Cardiac muscle cell (in vitro differentiated cells and primary cell): ENCODE data around the gene TBC1D8B. TPM values are rescaled to one million over a fixed set of nuclear protein-coding genes. Genes with fewer than 3 reads are reported as not detected.
A peak's percentile ranks its signal among the peaks of the same experiment; 100 is the strongest.
"Not testable (repeated sequence)": the region's sequence is repeated elsewhere in the genome, so short reads cannot be mapped to it uniquely, and the experiment has no call there.

Experiments
- DNase-seq, 2 donors: peaks; one replicate each; pipeline versions ENCODE4 v3.0.0 to v3.0.0-alpha.2; 2010 to 2017; ENCODE audit warnings: low read depth in 1 of 2, low spot score in 1 of 2
- H3K27ac ChIP-seq: fragments of 200-600 bp; sonication (generic); 2 replicates; pipeline ENCODE4 v1.5.1; 2016
- H3K27me3 ChIP-seq: fragments of 200-600 bp; sonication (generic); 2 replicates; pipeline ENCODE4 v1.6.0; 2016; ENCODE audit warnings: control low read depth
- H3K36me3 ChIP-seq: fragments of 200-600 bp; sonication (generic); 2 replicates; pipeline ENCODE4 v1.5.1; 2016; ENCODE audit warnings: control low read depth
- H3K4me1 ChIP-seq: fragments of 200-600 bp; sonication (generic); 2 replicates; pipeline ENCODE4 v1.8.1; 2017; ENCODE audit warnings: low read depth, mild to moderate bottlenecking, mixed run types
- H3K4me3 ChIP-seq: fragments of 200-600 bp; sonication (generic); 2 replicates; pipeline ENCODE4 v1.5.1; 2016; ENCODE audit warnings: mild to moderate bottlenecking
- H3K9me3 ChIP-seq: fragments of 200-600 bp; sonication (generic); 2 replicates; pipeline ENCODE4 v1.5.1; 2017; ENCODE audit warnings: low read depth, mild to moderate bottlenecking, control low read depth
- CTCF ChIP-seq: IDR thresholded peaks from 2 replicates; pipeline ENCODE4 v1.5.1; 2012; ENCODE audit warnings: low read depth, mild to moderate bottlenecking, low read length
- polyA plus RNA-seq: library from polyadenylated mRNA; unstranded; fragments of >200 nt; fragmentation: Nextera tagmentation; extraction: Ambion mirVana; gene quantifications from 2 replicates; pipeline ENCODE4 v1.2.1, GENCODE V29; 2016
- total RNA-seq: library from RNA; depleted of rRNA; stranded (reverse); fragments of >200 nt; gene quantifications from 2 replicates; pipeline ENCODE4 v1.2.3, GENCODE V29; 2016

TBC1D8B gene
- total RNA-seq (1.7 and 2.1 TPM in 2 replicates), polyA plus RNA-seq (3.0 and 5.2 TPM in 2 replicates)

DNA sequence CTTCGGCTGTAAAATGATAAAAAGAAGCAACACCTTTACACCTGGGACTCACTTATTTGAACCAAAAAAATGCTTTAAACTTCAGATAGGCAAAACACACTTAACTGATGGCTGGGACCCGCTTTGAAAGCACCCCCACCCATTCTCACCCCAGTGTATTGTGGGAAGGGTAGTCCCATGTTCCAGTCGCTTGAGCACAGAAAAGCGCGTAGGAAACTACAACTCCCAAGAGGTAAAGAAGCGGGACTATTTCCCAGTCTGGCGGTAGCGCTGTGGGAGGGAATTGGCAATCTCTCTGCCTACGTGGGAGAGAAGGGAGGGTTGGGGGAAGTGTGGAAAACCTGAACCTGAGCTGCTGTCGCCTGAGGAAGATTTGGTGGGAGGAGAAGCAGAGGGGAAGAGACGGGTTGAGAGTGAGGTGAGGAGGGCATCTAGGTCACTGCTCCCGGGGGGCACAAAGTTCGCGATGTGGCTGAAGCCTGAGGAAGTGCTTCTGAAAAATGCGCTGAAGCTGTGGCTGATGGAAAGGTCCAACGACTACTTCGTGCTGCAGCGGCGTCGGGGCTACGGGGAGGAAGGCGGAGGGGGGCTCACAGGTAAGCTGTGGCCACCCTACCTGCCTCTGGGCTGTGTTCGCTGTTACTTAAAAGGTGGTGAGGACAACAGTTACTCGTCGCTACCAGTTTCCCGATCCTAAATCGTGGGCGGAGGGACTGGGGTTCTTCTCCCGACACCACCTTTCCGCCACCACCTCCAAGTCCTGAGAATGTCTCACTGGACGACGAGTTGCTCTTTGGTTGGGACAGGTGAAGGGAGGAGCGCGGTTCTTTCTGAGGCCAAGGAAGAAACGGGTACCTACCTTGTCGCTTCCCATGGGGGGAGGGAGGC lies at the start of gene TBC1D8B:
TBC1D8B (plus strand) TSS at position 286 of the 888 bp plus-strand sequence; CDS start at position 467, 181 bp downstream.
- H3K4me3 ChIP-seq: peak within 1 kb of the TSS; percentile 58
- H3K36me3 ChIP-seq: no peaks in the 10 kb centered on the region
- H3K9me3 ChIP-seq: no peaks in the 10 kb centered on the region
- H3K27ac ChIP-seq: no peak within 1 kb of the TSS
- no peak for TF ChIP-seq CTCF
- DNase-seq: peak; percentile 91 to 94
- no peaks in the 10 kb centered on the region for H3K4me1 ChIP-seq
- peaks cover 59% of the 10 kb centered on the region for H3K27me3 ChIP-seq

DNA sequence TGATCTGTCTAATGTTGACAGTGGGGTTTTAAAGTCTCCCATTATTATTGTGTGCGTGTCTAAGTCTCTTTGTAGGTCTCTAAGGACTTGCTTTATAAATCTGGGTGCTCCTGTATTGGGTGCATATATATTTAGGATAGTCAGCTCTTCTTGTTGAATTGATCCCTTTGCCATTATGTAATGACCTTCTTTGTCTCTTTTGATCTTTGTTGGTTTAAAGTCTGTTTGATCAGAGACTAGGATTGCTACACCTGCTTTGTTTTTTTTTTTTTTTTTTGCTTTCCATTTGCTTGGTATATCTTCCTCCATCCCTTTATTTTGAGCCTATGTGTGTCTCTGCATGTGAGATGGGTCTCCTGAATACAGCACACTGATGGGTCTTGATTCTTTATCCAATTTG lies 33.2 kb upstream of the TBC1D8B start:
- not testable (repeated sequence) for H3K9me3 ChIP-seq, H3K27me3 ChIP-seq, DNase-seq, H3K36me3 ChIP-seq, H3K4me3 ChIP-seq, H3K27ac ChIP-seq, H3K4me1 ChIP-seq

- TF ChIP-seq CTCF: no peak
- Histone ChIP-seq H3K4me3 (no peak overlapping the region), H3K4me1 (no peaks in the 10 kb centered on the region), H3K9me3 (no peaks in the 10 kb centered on the region), H3K27ac (no peak overlapping the region), H3K27me3 (no peaks in the 10 kb centered on the region), H3K36me3 (no peaks in the 10 kb centered on the region)
- DNase-seq: no peak
Observed at GRCh38 chrX:106774981-106775380, 27.5 kb upstream of the TBC1D8B start.

DNA sequence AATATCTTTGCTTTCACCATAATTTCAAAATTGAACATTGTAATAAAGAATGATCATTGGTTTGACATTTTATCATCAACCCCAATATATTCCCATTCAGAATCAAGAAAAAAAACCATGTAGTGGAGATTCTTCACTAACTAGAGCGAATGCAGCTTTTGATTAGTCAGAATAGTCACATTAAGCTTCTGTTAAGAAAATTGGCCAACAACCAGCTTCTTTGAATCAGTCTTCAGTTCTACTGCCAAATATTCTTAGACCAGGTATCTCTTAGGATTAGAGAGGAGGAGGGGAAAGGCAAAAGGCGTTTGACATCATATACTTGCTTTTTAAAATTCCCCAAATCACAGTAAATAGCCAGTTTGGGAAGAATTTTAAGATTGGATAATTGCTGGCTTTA lies 22.2 kb upstream of the TBC1D8B start:
- no peak overlapping the region for H3K4me3 ChIP-seq
- H3K27me3 ChIP-seq: no peaks in the 10 kb centered on the region
- DNase-seq: no peak
- H3K27ac ChIP-seq: no peak overlapping the region
- no peak for TF ChIP-seq CTCF
- no peaks in the 10 kb centered on the region for H3K4me1 ChIP-seq
- H3K36me3 ChIP-seq: no peaks in the 10 kb centered on the region
- no peaks in the 10 kb centered on the region for H3K9me3 ChIP-seq

DNA sequence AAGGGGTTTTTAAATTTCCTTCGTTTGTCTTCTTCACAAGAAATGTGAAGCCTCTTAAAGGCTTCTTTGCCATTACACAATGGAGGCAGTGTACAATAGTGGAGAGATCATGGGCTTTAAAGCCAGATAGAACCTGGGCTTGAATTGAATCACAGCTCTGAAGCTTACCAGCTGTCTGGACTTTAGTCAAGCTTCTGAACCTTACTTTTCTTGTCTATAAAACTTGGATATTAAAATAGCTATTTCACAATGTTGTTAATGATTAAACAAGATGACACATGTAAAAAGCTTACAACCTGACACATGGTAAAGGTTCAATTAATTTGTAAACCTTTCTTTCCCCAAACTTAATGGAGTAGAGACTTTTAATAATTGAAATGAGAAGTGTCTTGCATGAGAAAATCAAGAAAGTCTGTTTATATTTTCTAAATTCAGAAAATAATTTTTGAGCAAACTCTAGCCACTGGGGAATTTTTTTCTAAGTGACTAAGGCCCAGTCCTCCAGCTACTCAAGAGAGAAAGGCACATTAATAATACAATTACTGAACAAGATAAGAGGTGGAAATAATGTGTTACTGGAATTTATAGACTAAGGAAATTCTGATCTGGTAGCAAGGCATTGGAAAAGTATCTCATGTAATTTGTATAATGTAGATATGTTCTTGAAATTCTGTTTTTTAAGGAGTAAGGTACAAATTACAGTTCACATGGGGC lies 21.7 kb upstream of the TBC1D8B start:
- DNase-seq: no peak
- no peaks in the 10 kb centered on the region for H3K36me3 ChIP-seq
- TF ChIP-seq CTCF: no peak

DNA sequence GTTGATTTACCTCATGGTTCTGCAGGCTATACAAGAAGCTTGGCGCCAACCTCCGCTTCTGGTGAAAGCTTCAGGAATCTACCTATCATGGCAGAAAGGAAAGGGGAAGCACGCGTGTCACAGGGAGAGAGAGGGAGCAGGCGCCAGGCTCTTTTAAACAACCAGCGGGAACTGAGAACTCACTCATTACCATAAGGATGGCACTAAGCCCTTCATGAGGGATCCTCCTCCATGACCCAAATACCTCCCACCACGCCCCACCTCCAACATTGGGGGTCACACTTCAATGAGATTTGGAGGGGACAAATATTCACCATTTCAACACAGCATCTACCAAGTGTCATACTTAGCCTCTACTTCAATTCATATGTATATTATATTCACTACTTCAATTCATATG lies 18.8 kb upstream of the TBC1D8B start:
- no peaks in the 10 kb centered on the region for H3K9me3 ChIP-seq
- no peak for TF ChIP-seq CTCF
- no peak for DNase-seq
- no peaks in the 10 kb centered on the region for H3K36me3 ChIP-seq
- H3K4me3 ChIP-seq: no peak overlapping the region
- H3K27me3 ChIP-seq: no peaks in the 10 kb centered on the region
- H3K27ac ChIP-seq: no peak overlapping the region
- no peaks in the 10 kb centered on the region for H3K4me1 ChIP-seq

More for the DNA sequence above, 21.7 kb upstream of the TBC1D8B start:
- Histone ChIP-seq H3K4me3 (no peak overlapping the region), H3K27ac (no peak overlapping the region), H3K4me1 (no peaks in the 10 kb centered on the region), H3K9me3 (no peaks in the 10 kb centered on the region), H3K27me3 (no peaks in the 10 kb centered on the region)
